ENCODE data around the gene PLXNA2.

- TF ChIP-seq EP300 (IDR thresholded peaks at IDR 0.05) (no peak), GATA3 (IDR thresholded peaks at IDR 0.05; ENCODE audit: borderline replicate concordance) (no peak), KDM1A (IDR thresholded peaks at IDR 0.05; ENCODE audit: low read depth) (no peak)
Observed at GRCh38 chr1:208241512-208241911, 2.7 kb downstream of the PLXNA2 start.
